Measurements from ENCODE around the gene HS2ST1. TPM values are rescaled to one million over a fixed set of nuclear protein-coding genes. Genes with fewer than 3 reads are reported as not detected.

The HS2ST1 gene
- polyA plus RNA-seq, 3 donors = 2.6 to 6.0 (median 4.2) TPM

DNA sequence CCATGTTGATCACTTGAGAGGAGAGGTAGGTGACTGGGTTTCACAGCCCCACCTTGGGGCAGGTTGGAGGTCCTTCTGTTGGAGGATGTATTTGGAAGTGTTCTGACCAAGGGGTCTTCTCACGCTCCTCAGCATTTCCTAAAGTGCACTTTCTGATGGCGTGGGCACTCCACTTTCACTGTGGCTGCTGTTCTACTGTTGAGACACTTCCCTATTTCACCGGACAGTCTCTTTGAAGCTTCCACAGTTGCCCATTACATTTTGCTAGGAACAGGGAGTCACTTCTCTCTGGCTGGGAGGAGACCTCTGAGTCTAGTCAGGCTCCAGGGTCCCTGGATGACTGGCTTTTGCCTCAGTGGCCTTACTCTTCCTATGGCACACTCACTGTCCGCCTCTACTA is 234.2 kb downstream of the HS2ST1 start:
- H3K4me1 Mint-ChIP-seq = peaks cover 82% of the 10 kb centered on the region
- Histone ChIP-seq H3K4me2 (replicated peaks; ENCODE audit: extremely low read depth, low read length, poor library complexity, severe bottlenecking) (peak overlapping the region; percentile 70), H3K36me3 (replicated peaks in 1 of 2; ENCODE audit: control insufficient read depth in 1 of 2, insufficient read depth in 2 of 2, low read length in 2 of 2) (no peaks in the 10 kb centered on the region), H3K27ac (ENCODE audit: low read depth in 1 of 2, low read length in 2 of 2) (peak overlapping the region; percentile 19 to 64), H3K4me3 (replicated peaks in 1 of 3; ENCODE audit: low read depth in 2 of 3, low read length in 3 of 3) (peak overlapping the region; percentile 11 to 64 (median 25)), H3K4me1 (ENCODE audit: control insufficient read depth in 1 of 2, insufficient read depth in 2 of 2, low read length in 2 of 2) (peaks cover 66 to 76% of the 10 kb centered on the region in 2 donors), H2AFZ (ENCODE audit: insufficient read depth, low read depth, low read length, poor library complexity, severe bottlenecking) (peak overlapping the region; percentile 72), H3K27me3 (ENCODE audit: control insufficient read depth in 2 of 2, insufficient read depth in 2 of 2, low read length in 2 of 2) (no peaks in the 10 kb centered on the region), H3K9me3 (replicated peaks in 1 of 2; ENCODE audit: control insufficient read depth in 1 of 2, insufficient read depth in 1 of 2, low read length in 2 of 2) (no peaks in the 10 kb centered on the region), H3K79me2 (ENCODE audit: insufficient read depth, low read length) (no peaks in the 10 kb centered on the region), H3K9ac (ENCODE audit: insufficient read depth, low read length, poor library complexity, severe bottlenecking) (no peak overlapping the region), H4K20me1 (ENCODE audit: insufficient read depth, low read length) (no peaks in the 10 kb centered on the region)
- H3K4me3 Mint-ChIP-seq = peak overlapping the region; percentile 72 to 86
- peaks cover 0 to 2% (median 0%) of the 10 kb centered on the region in 3 donors for H3K27me3 Mint-ChIP-seq (ENCODE audit: low read depth in 3 of 3)
- peak; percentile 38 to 66 (median 56) for DNase-seq
- WGBS (ENCODE audit: insufficient coverage) = 25% methylated on average over 4 of the region's 4 CpGs
- peaks cover 0 to 2% (median 2%) of the 10 kb centered on the region in 7 donors for H3K9me3 Mint-ChIP-seq
- peak overlapping the region; percentile 55 to 89 (median 80) for H3K27ac Mint-ChIP-seq
- H3K36me3 Mint-ChIP-seq = no peaks in the 10 kb centered on the region
- intact Hi-C loops (cut with micrococcal nuclease) = no loop called here
- TF ChIP-seq, protein P1, sequence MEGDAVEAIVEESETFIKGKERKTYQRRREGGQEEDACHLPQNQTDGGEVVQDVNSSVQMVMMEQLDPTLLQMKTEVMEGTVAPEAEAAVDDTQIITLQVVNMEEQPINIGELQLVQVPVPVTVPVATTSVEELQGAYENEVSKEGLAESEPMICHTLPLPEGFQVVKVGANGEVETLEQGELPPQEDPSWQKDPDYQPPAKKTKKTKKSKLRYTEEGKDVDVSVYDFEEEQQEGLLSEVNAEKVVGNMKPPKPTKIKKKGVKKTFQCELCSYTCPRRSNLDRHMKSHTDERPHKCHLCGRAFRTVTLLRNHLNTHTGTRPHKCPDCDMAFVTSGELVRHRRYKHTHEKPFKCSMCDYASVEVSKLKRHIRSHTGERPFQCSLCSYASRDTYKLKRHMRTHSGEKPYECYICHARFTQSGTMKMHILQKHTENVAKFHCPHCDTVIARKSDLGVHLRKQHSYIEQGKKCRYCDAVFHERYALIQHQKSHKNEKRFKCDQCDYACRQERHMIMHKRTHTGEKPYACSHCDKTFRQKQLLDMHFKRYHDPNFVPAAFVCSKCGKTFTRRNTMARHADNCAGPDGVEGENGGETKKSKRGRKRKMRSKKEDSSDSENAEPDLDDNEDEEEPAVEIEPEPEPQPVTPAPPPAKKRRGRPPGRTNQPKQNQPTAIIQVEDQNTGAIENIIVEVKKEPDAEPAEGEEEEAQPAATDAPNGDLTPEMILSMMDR (IDR thresholded peaks at IDR 0.05) = no peak

DNA sequence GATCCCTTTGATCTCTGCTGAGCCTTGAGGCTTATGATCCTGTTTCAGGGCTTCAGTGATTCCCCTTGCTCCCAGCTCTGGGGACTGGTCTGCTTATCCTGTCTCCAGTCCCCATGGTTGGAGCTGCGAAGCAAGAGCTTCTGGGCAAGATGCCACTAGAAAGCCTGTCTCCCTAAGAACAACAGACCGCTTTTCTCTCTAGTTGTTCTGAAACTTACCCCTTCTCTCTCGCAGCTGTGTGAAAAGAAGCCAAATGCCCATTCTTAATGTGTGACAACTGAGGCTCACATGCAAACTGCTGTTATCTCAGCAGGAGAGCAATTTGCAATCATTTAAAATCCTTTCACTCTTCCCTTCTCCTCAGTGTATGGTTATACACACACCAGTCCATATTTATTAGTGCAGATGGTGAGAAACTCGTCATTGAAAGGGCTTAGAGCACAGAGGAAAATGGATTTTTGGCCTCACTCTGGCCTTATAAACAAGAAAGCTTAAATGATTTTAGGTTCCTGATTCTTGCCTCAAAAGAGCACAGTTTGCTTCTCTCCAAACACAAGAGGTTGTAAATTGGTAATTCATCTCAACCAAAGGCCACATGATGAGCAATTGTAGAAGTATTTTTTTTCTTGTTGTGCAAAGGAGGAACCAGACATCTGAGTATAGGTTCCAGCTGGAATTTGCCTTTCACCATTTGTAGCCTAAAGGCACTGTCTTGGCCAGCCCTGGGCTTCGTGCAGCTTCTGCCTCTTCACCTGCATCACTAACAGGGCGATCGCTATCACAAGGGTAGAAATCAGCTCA is 235.0 kb downstream of the HS2ST1 start:
- Mint-ChIP-seq H3K27me3 (ENCODE audit: low read depth in 3 of 3) (peaks cover 0 to 2% (median 0%) of the 10 kb centered on the region in 3 donors), H3K4me3 (peak overlapping the region; percentile 72 to 86), H3K9me3 (peaks cover 0 to 2% (median 2%) of the 10 kb centered on the region in 7 donors), H3K4me1 (peaks cover 82% of the 10 kb centered on the region), H3K27ac (peak overlapping the region in 5 of 7 donors; percentile 22 to 89 (median 52)), H3K36me3 (no peaks in the 10 kb centered on the region)
- Histone ChIP-seq H3K4me3 (replicated peaks in 1 of 3; ENCODE audit: low read depth in 2 of 3, low read length in 3 of 3) (peak overlapping the region in 1 of 3 experiments; percentile 64), H3K9ac (ENCODE audit: insufficient read depth, low read length, poor library complexity, severe bottlenecking) (no peak overlapping the region), H3K4me1 (ENCODE audit: control insufficient read depth in 1 of 2, insufficient read depth in 2 of 2, low read length in 2 of 2) (peaks cover 66 to 80% of the 10 kb centered on the region in 2 donors), H3K4me2 (replicated peaks; ENCODE audit: extremely low read depth, low read length, poor library complexity, severe bottlenecking) (peak overlapping the region; percentile 70), H3K9me3 (replicated peaks in 1 of 2; ENCODE audit: control insufficient read depth in 1 of 2, insufficient read depth in 1 of 2, low read length in 2 of 2) (no peaks in the 10 kb centered on the region), H4K20me1 (ENCODE audit: insufficient read depth, low read length) (no peaks in the 10 kb centered on the region), H3K36me3 (replicated peaks in 1 of 2; ENCODE audit: control insufficient read depth in 1 of 2, insufficient read depth in 2 of 2, low read length in 2 of 2) (no peaks in the 10 kb centered on the region), H3K79me2 (ENCODE audit: insufficient read depth, low read length) (no peaks in the 10 kb centered on the region), H2AFZ (ENCODE audit: insufficient read depth, low read depth, low read length, poor library complexity, severe bottlenecking) (no peak overlapping the region), H3K27ac (ENCODE audit: low read depth in 1 of 2, low read length in 2 of 2) (peak overlapping the region in 1 of 2 donors; percentile 64), H3K27me3 (ENCODE audit: control insufficient read depth in 2 of 2, insufficient read depth in 2 of 2, low read length in 2 of 2) (no peaks in the 10 kb centered on the region)
- peak; percentile 14 to 44 (median 18) for DNase-seq
- 87% methylated on average over 5 of the region's 7 CpGs for WGBS (ENCODE audit: insufficient coverage)
- TF ChIP-seq, protein P1 (IDR thresholded peaks at IDR 0.05) = no peak
- intact Hi-C loops (cut with micrococcal nuclease) = no loop called here

Data from CD14-positive monocyte (primary cell).